Right atrium auricular region (tissue), 2 donors: Measurements from ENCODE around the gene KAZN. TPM values are rescaled to one million over a fixed set of nuclear protein-coding genes. Genes with fewer than 3 reads are reported as not detected.

Experiments used
- DNase-seq: peaks from one replicate; pipeline ENCODE4 v3.0.0-alpha.2; 2019; ENCODE audit warnings: low spot score
- H3K27ac ChIP-seq, 2 donors: fragments of 200-600 bp; sonication (generic); 1 replicate in 1 of 2; 2 replicates in 1 of 2; pipeline ENCODE4 v1.5.1; 2016 to 2019
- H3K27me3 ChIP-seq, 2 donors: fragments of 200-600 bp; sonication (generic); one replicate each; pipeline versions ENCODE4 v1.5.1 to v1.6.0; 2017 to 2019
- H3K36me3 ChIP-seq: fragments of 200-600 bp; sonication (generic); one replicate; pipeline ENCODE4 v1.5.1; 2016
- H3K4me1 ChIP-seq, 2 donors: fragments of 200-600 bp; sonication (generic); one replicate each; pipeline versions ENCODE4 v1.5.1 to v1.6.0; 2017 to 2019
- H3K4me3 ChIP-seq, 2 donors: fragments of 200-600 bp; sonication (generic); 1 replicate in 1 of 2; 2 replicates in 1 of 2; pipeline ENCODE4 v1.5.1; 2017 to 2019; ENCODE audit warnings: mild to moderate bottlenecking in 1 of 2, moderate library complexity in 1 of 2
- H3K9me3 ChIP-seq, 2 donors: fragments of 200-600 bp; sonication (generic); one replicate each; pipeline ENCODE4 v1.5.1; 2019
- CTCF ChIP-seq, 2 donors: fragments of 200-600 bp; sonication (generic); IDR thresholded peaks; one replicate each; pipeline ENCODE4 v1.5.1; 2019; ENCODE audit warnings: antibody characterized with exemption in 2 of 2
- total RNA-seq, 2 donors: library from RNA; depleted of rRNA; stranded (reverse); fragments of >200 nt; gene quantifications; one replicate each; pipeline ENCODE4 v1.1.0, GENCODE V29; 2016

Gene KAZN
- total RNA-seq, 2 donors from 2014 or later = 3.9 to 6.8 TPM

- H3K27ac ChIP-seq = no peak overlapping the region
- H3K4me3 ChIP-seq = no peak overlapping the region
- H3K36me3 ChIP-seq = no peaks in the 10 kb centered on the region
- TF ChIP-seq CTCF (IDR thresholded peaks at IDR 0.05) = no peak
- H3K4me1 ChIP-seq = no peaks in the 10 kb centered on the region
- H3K9me3 ChIP-seq = peaks cover 0 to 15% of the 10 kb centered on the region in 2 donors
- H3K27me3 ChIP-seq = no peaks in the 10 kb centered on the region
- no peak for DNase-seq
Observed at GRCh38 chr1:14647777-14648176, 49.3 kb downstream of the KAZN start.

GRCh38 chr1:14648391-14648790 lies 49.9 kb downstream of the KAZN start:
- Histone ChIP-seq H3K27ac (no peak overlapping the region), H3K27me3 (no peaks in the 10 kb centered on the region), H3K4me3 (no peak overlapping the region), H3K4me1 (no peaks in the 10 kb centered on the region), H3K9me3 (peaks cover 0 to 11% of the 10 kb centered on the region in 2 donors), H3K36me3 (no peaks in the 10 kb centered on the region)
- DNase-seq = no peak
- TF ChIP-seq CTCF (IDR thresholded peaks at IDR 0.05) = no peak

- peaks cover 0 to 11% of the 10 kb centered on the region in 2 donors for H3K9me3 ChIP-seq
- H3K4me3 ChIP-seq = no peak overlapping the region
- H3K4me1 ChIP-seq = no peaks in the 10 kb centered on the region
- H3K36me3 ChIP-seq = no peaks in the 10 kb centered on the region
- no peak for TF ChIP-seq CTCF (IDR thresholded peaks at IDR 0.05)
- DNase-seq = no peak
- no peak overlapping the region for H3K27ac ChIP-seq
- no peaks in the 10 kb centered on the region for H3K27me3 ChIP-seq
Observed at GRCh38 chr1:14648896-14649855, 50.7 kb downstream of the KAZN start.

GRCh38 chr1:14649976-14650375 lies 51.5 kb downstream of the KAZN start:
- no peak for DNase-seq
- H3K27me3 ChIP-seq = no peaks in the 10 kb centered on the region
- H3K9me3 ChIP-seq = peaks cover 0 to 6% of the 10 kb centered on the region in 2 donors
- H3K4me3 ChIP-seq = no peak overlapping the region
- TF ChIP-seq CTCF (IDR thresholded peaks at IDR 0.05) = no peak
- no peaks in the 10 kb centered on the region for H3K4me1 ChIP-seq
- H3K27ac ChIP-seq = no peak overlapping the region
- H3K36me3 ChIP-seq = no peaks in the 10 kb centered on the region

- Histone ChIP-seq H3K4me3 (no peak overlapping the region), H3K27me3 (no peaks in the 10 kb centered on the region), H3K36me3 (no peaks in the 10 kb centered on the region), H3K9me3 (no peaks in the 10 kb centered on the region), H3K27ac (no peak overlapping the region), H3K4me1 (no peaks in the 10 kb centered on the region)
- no peak for DNase-seq
- no peak for TF ChIP-seq CTCF (IDR thresholded peaks at IDR 0.05)
Observed at GRCh38 chr1:14650951-14651350, 52.5 kb downstream of the KAZN start.
